Naive thymus-derived CD4-positive, alpha-beta T cell (primary cell): ENCODE results near the gene PDZD8. TPM values are rescaled to one million over a fixed set of nuclear protein-coding genes. Genes with fewer than 3 reads are reported as not detected.

Experiments used
- ATAC-seq: fragments of 150-1000 bp; cut with Tn5 transposase; 2 replicates; pipeline ENCODE4 v1.10.0; 2021; ENCODE audit warnings: mild to moderate bottlenecking, moderate library complexity
- CTCF ChIA-PET: fragments of 350-600 bp; sonication (Branson Sonifier 250); formaldehyde crosslinking; loops from one replicate; lab custom pipeline; 2021; ENCODE audit warnings: antibody characterized with exemption; lab: Charles Lee
- POLR2A ChIA-PET: fragments of 350-600 bp; sonication (Branson Sonifier 250); formaldehyde crosslinking; loops from one replicate; lab custom pipeline; 2021; ENCODE audit warnings: antibody characterized with exemption, inconsistent platforms; lab: Charles Lee
- DNase-seq, 9 donors: peaks; one replicate each; pipeline versions ENCODE4 v3.0.0 to v3.0.0-alpha.2; 2020 to 2022; ENCODE audit warnings: mixed read lengths in 1 of 9
- H3K27ac ChIP-seq: one replicate; pipeline ENCODE4 v1.7.0; 2013; ENCODE audit warnings: mild to moderate bottlenecking, low read depth, low read length, moderate library complexity
- H3K27me3 ChIP-seq, 2 donors: one replicate each; pipeline ENCODE4 v1.7.0; 2013; ENCODE audit warnings: low read length in 2 of 2, mild to moderate bottlenecking in 2 of 2, moderate library complexity in 2 of 2; ENCODE audit not compliant: control insufficient read depth in 2 of 2, insufficient read depth in 2 of 2
- H3K36me3 ChIP-seq, 3 experiments: 1 replicate in 2 of 3; 2 replicates in 1 of 3; pipeline ENCODE4 v1.7.0; 2013; ENCODE audit warnings: low read length in 3 of 3, mild to moderate bottlenecking in 3 of 3, moderate library complexity in 1 of 3; ENCODE audit not compliant: insufficient read depth in 3 of 3, control insufficient read depth in 2 of 3
- H3K4me1 ChIP-seq, 2 donors: one replicate each; pipeline ENCODE4 v1.7.0; 2013; ENCODE audit warnings: low read length in 2 of 2, mild to moderate bottlenecking in 2 of 2, moderate library complexity in 1 of 2; ENCODE audit not compliant: control insufficient read depth in 2 of 2, insufficient read depth in 2 of 2
- H3K4me3 ChIP-seq: 2 replicates; pipeline ENCODE4 v1.7.0; 2013; ENCODE audit warnings: mild to moderate bottlenecking, low read length
- H3K9me3 ChIP-seq, 3 experiments: 1 replicate in 2 of 3; 2 replicates in 1 of 3; pipeline ENCODE4 v1.7.0; 2013; ENCODE audit warnings: low read length in 3 of 3; ENCODE audit not compliant: control insufficient read depth in 2 of 3
- H3K27ac Mint-ChIP-seq, 9 donors: one replicate each; pipeline ENCODE4 v1.8.0; 2020 to 2022; ENCODE audit warnings: mixed read lengths in 9 of 9, mild to moderate bottlenecking in 8 of 9, moderate library complexity in 5 of 9, inconsistent platforms in 2 of 9
- H3K27me3 Mint-ChIP-seq, 5 donors: one replicate each; pipeline ENCODE4 v1.8.0; 2021 to 2022; ENCODE audit warnings: mixed read lengths in 5 of 5, mild to moderate bottlenecking in 1 of 5
- H3K36me3 Mint-ChIP-seq, 5 donors: one replicate each; pipeline ENCODE4 v1.8.0; 2020 to 2022; ENCODE audit warnings: mixed read lengths in 5 of 5, mild to moderate bottlenecking in 3 of 5, inconsistent platforms in 1 of 5
- H3K4me1 Mint-ChIP-seq, 7 donors: one replicate each; pipeline ENCODE4 v1.8.0; 2020 to 2022; ENCODE audit warnings: mixed read lengths in 7 of 7, mild to moderate bottlenecking in 3 of 7, inconsistent platforms in 1 of 7
- H3K4me3 Mint-ChIP-seq, 10 donors: one replicate each; pipeline ENCODE4 v1.8.0; 2020 to 2022; ENCODE audit warnings: mild to moderate bottlenecking in 10 of 10, mixed read lengths in 10 of 10, moderate library complexity in 6 of 10, inconsistent platforms in 2 of 10
- H3K9me3 Mint-ChIP-seq, 11 donors: one replicate each; pipeline ENCODE4 v1.8.0; 2020 to 2022; ENCODE audit warnings: mixed read lengths in 11 of 11, mild to moderate bottlenecking in 4 of 11, inconsistent platforms in 1 of 11, moderate library complexity in 1 of 11
- intact Hi-C, 2 donors: fragments of 100-400 bp; cut with micrococcal nuclease; formaldehyde crosslinking; loops; one replicate each; pipeline ENCODE4 v1.15.1; 2023
- polyA plus RNA-seq, 2 donors: library from polyadenylated mRNA; unstranded; fragments of 300-500 nt; fragmentation: Illumina TruSeq; gene quantifications; one replicate each; pipeline ENCODE4 v1.2.3, GENCODE V29; 2021
- total RNA-seq, 6 experiments: library from RNA in 5 of 6; stranded (reverse) in 5 of 6; gene quantifications; 1 replicate in 5 of 6; 2 replicates in 1 of 6; pipeline ENCODE4 v1.2.3 and lab custom pipeline; 2021 to 2026

The PDZD8 gene
- total and polyA plus RNA-seq, 7 experiments from 2014 or later = 8.5 to 24.0 (median 12.7) TPM

DNA sequence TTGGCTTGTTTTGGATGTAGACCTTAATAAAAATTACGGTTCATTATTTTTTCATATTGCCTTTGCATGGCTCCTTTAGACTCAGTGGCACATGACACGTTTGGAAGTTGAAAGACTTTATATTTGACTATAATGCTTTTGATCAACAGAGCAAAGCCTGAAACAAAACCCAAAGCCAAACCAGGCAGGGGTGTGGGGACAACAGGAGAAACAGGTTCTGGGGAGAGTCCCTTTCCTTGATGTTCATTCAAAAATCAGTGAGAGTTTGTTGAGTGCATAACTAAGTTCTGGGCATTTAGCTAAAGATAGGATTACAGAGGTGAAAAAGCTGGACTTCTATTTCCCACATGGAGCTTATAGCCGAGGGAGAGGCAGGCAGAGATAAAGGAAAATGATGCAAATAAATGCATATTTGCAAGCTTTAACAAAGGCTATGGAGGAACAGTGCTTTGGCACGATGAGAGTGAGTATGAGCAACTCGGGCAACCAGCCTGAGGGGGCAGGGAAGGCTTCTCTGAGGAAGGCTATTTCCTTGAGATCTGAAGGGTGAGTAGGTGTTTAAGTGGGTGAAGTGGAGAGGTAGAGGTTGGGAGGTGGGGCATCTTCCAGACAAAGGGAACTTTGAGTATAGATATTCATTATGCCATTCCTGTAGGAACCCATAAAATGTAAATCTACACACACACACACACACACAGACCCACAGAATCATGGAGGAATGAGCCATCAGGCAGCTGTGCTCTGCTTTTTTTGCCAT, 34.5 kb upstream of the PDZD8 start:
- ATAC-seq (no peak), DNase-seq (no peak)
- peaks cover 6 to 24% (median 18%) of the 10 kb centered on the region in 5 donors for H3K27me3 Mint-ChIP-seq
- H3K4me3 Mint-ChIP-seq = no peak overlapping the region
- ChIA-PET CTCF (no interaction called here), POLR2A (no interaction called here)
- H3K4me1 ChIP-seq = no peaks in the 10 kb centered on the region
- H3K27ac ChIP-seq = no peak overlapping the region
- intact Hi-C loops = no loop called here
- H3K9me3 Mint-ChIP-seq = no peaks in the 10 kb centered on the region
- no peaks in the 10 kb centered on the region for H3K27me3 ChIP-seq
- peaks cover 0 to 6% (median 4%) of the 10 kb centered on the region in 7 donors for H3K4me1 Mint-ChIP-seq
- H3K36me3 Mint-ChIP-seq = no peaks in the 10 kb centered on the region
- no peaks in the 10 kb centered on the region for H3K36me3 ChIP-seq
- no peaks in the 10 kb centered on the region for H3K9me3 ChIP-seq
- H3K4me3 ChIP-seq = no peak overlapping the region
- no peak overlapping the region for H3K27ac Mint-ChIP-seq

DNA sequence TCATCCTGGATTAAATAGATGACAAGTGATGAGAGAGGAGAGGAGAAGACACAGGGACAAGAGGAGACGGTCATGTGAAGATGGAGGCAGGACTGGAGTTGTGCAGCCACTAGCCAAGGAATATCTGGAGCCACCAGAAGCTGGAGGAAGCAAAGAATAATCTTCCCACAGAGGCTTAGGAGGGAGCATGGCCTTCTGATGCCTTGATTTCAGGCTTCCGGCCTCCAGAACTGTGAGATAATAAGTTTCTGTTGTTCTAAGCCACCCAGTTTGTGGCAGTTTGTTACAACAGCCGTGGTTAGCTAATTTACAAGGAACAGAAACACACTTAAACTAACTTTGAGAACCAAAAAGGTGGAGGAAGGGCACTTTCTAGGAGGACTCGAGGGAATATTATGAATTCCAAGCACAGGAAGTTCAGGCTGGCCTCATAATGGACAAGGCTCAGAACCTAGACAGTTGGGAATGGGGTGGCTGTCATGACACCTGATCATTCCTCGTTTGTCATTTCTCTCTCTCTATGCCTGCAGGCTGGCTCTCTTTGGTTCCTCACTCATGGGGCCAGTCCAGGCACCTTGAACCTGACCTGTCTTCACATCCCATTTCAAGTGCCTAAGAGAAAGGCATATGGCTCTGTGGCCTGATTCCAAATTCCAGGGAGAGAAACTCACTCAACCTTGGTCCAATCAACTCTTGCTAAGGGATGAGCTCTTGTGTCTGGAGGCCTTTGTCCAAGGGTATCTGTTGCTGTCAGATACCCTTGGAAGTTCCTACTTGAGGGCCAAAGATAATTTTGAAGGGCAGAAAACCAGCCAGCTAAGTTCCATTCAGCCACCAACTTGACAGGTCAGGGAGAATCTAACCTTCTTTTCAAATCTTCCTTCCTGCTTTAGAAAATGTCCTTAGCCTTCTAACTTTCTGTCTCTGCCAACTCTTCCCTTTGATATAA, 33.5 kb upstream of the PDZD8 start:
- no peaks in the 10 kb centered on the region for H3K4me1 ChIP-seq
- no peak overlapping the region for H3K4me3 ChIP-seq
- Mint-ChIP-seq H3K4me3 (no peak overlapping the region), H3K27me3 (peaks cover 6 to 24% (median 15%) of the 10 kb centered on the region in 5 donors), H3K27ac (peak overlapping the region in 1 of 9 donors; percentile 30), H3K4me1 (peaks cover 0 to 6% (median 4%) of the 10 kb centered on the region in 7 donors), H3K9me3 (no peaks in the 10 kb centered on the region), H3K36me3 (no peaks in the 10 kb centered on the region)
- DNase-seq (no peak), ATAC-seq (no peak)
- no peaks in the 10 kb centered on the region for H3K9me3 ChIP-seq
- POLR2A ChIA-PET = no interaction called here
- H3K36me3 ChIP-seq = no peaks in the 10 kb centered on the region
- no peaks in the 10 kb centered on the region for H3K27me3 ChIP-seq
- intact Hi-C loops = no loop called here
- CTCF ChIA-PET = no interaction called here
- no peak overlapping the region for H3K27ac ChIP-seq

DNA sequence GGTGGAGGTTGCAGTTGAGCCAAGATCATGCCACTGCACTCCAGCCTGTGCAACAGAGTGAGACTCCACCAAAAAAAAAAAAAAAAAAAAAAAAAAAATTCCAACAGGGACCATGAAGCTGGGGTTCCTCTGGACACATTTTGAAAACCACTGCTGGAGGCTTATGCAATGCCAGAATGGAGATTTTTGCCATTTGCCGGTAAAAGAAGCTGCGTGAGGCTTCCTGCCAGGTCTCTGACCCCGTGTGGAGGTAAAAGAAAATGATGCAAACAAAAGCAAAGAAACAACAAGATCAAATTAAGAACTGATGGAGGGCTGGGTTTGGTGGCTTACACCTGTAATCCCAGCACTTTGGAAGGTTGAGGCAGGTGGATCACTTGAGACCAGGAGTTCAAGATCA, 30.5 kb upstream of the PDZD8 start:
- no peaks in the 10 kb centered on the region for H3K4me1 ChIP-seq
- no peak overlapping the region for H3K27ac ChIP-seq
- ChIA-PET CTCF (no interaction called here), POLR2A (no interaction called here)
- Mint-ChIP-seq H3K27ac (no peak overlapping the region), H3K36me3 (no peaks in the 10 kb centered on the region), H3K4me1 (peaks cover 0 to 6% (median 4%) of the 10 kb centered on the region in 7 donors), H3K9me3 (no peaks in the 10 kb centered on the region), H3K27me3 (peaks cover 0 to 18% (median 7%) of the 10 kb centered on the region in 5 donors), H3K4me3 (no peak overlapping the region)
- no peak overlapping the region for H3K4me3 ChIP-seq
- intact Hi-C loops = no loop called here
- DNase-seq (no peak), ATAC-seq (no peak)
- H3K27me3 ChIP-seq = no peaks in the 10 kb centered on the region
- no peaks in the 10 kb centered on the region for H3K36me3 ChIP-seq
- H3K9me3 ChIP-seq = no peaks in the 10 kb centered on the region

DNA sequence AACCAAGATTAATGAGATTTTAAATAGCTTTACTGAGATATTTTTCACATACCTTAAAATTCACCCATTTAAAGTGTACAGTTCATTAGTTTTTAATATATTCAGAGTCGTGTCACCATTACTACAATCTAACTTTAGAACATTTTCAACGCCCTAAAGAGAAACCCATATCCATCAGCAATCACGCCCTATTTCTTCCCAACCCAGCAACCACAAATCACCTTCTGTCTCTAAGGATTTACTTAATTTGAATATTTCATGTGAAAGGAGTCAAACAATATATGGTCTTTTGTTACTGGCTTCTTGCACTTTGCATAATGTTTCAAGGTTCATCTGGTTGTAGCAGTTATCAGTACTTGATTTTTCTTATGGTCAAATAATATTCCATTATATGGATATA, 25.1 kb upstream of the PDZD8 start:
- Mint-ChIP-seq H3K4me3 (no peak overlapping the region), H3K36me3 (no peaks in the 10 kb centered on the region), H3K4me1 (no peaks in the 10 kb centered on the region), H3K27ac (no peak overlapping the region), H3K9me3 (no peaks in the 10 kb centered on the region), H3K27me3 (peaks cover 0 to 10% (median 5%) of the 10 kb centered on the region in 5 donors)
- DNase-seq = no peak
- intact Hi-C loops = no loop called here
- CTCF ChIA-PET = no interaction called here
- Histone ChIP-seq H3K4me3 (no peak overlapping the region), H3K36me3 (no peaks in the 10 kb centered on the region), H3K27me3 (no peaks in the 10 kb centered on the region), H3K4me1 (no peaks in the 10 kb centered on the region), H3K27ac (no peak overlapping the region), H3K9me3 (no peaks in the 10 kb centered on the region)
- ATAC-seq = no peak
- POLR2A ChIA-PET = no interaction called here

DNA sequence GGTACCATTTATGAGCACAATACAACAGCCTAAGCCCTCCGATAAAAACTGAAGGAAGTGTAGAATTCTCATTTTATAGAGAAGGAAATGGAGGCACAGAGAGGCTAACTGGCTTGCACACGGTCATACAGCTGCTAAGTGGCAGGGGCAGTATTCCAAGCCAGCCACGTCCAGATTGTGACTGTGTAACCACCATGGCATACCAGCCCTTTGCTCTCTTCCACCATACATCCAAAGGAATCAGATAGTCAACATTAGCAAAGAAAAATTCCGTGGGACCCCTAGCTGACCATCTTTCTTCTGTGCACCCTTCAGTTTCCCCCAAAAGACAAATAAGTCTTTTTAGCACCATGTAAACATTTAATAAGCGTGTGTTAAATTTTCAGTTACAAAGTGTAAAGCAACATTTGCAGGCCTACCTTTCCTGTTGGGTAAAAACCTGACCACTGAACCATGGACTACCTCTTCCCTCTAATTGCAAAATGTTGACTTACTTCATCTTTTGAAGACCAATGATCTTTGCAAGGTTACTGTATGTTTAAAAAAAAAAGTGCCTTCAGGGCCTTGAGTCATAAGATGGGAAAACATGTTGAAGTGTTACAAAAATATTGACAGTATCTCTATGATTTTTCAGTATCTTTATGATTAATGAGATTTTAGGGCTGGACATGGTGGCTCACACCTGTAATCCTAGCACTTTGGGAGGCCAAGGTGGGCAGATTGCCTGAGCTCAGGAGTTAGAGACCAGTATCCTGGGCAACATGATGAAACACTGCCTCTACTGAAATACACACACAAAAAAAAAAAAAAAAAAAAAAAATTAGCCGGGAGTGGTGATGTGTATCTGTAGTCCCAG, 24.3 kb upstream of the PDZD8 start:
- ChIA-PET POLR2A (no interaction called here), CTCF (no interaction called here)
- Mint-ChIP-seq H3K36me3 (no peaks in the 10 kb centered on the region), H3K4me1 (no peaks in the 10 kb centered on the region), H3K9me3 (no peaks in the 10 kb centered on the region), H3K27me3 (peaks cover 0 to 10% (median 7%) of the 10 kb centered on the region in 5 donors), H3K27ac (no peak overlapping the region), H3K4me3 (no peak overlapping the region)
- Histone ChIP-seq H3K9me3 (no peaks in the 10 kb centered on the region), H3K4me3 (no peak overlapping the region), H3K27ac (no peak overlapping the region), H3K4me1 (no peaks in the 10 kb centered on the region), H3K27me3 (no peaks in the 10 kb centered on the region), H3K36me3 (no peaks in the 10 kb centered on the region)
- DNase-seq = no peak
- ATAC-seq = no peak
- intact Hi-C loops = no loop called here

DNA sequence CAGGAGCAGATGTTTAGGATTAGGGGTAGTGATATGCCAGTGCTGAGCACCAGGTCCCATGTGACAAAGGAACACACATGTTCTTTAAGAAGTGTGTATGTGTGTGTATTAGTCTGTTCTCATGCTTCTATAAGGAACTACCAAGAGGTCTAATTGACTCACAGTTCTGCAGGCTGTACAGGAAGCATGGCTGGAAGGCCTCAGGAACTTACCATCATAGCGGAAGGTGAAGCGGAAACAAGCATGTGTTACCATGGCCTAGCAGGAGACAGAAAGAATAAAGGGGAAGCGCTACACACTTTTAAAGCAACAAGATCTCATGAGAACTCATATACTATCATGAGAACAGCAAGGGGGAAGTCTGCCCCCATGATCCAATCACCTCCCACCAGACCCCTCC, 22.8 kb upstream of the PDZD8 start:
- no peaks in the 10 kb centered on the region for H3K36me3 ChIP-seq
- Mint-ChIP-seq H3K27ac (no peak overlapping the region), H3K4me1 (no peaks in the 10 kb centered on the region), H3K27me3 (peaks cover 6 to 12% (median 9%) of the 10 kb centered on the region in 5 donors), H3K9me3 (no peaks in the 10 kb centered on the region), H3K36me3 (no peaks in the 10 kb centered on the region), H3K4me3 (no peak overlapping the region)
- no peak for DNase-seq
- peak; percentile 48 for ATAC-seq
- H3K4me3 ChIP-seq = no peak overlapping the region
- no peaks in the 10 kb centered on the region for H3K27me3 ChIP-seq
- intact Hi-C loops = no loop called here
- CTCF ChIA-PET = no interaction called here
- H3K9me3 ChIP-seq = no peaks in the 10 kb centered on the region
- POLR2A ChIA-PET = no interaction called here
- H3K4me1 ChIP-seq = no peaks in the 10 kb centered on the region
- no peak overlapping the region for H3K27ac ChIP-seq
